HG03095 (cell line): Measurements from ENCODE around the gene SETD1A.
"Not testable (repeated sequence)": the region's sequence is repeated elsewhere in the genome, so short reads cannot be mapped to it uniquely, and the experiment has no call there.

Experiments
- ATAC-seq: cut with Tn5 transposase; IDR thresholded peaks from one replicate; pipeline ENCODE4 v1.9.1; 2021; ENCODE audit warnings: moderate library complexity; ENCODE audit not compliant: unreplicated experiment

SETD1A gene

DNA sequence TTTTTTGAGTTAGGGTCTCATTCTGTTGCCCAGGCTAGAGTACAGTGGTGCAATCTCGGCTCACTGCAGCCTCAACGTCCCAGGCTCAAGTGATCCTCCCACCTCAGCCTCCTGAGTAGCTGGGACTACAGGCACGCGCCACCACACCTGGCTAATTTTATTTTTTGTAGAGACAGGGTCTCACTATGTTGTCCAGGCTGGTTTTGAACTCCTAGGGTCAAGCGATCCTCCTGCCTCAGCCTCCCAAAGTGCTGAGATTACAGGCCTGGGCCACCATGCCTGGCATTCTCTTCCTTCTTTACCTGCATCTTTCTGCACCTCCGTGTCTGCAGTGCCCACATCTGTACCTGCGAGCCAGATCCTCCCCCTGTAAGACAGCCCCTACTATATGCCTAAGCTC, 54.3 kb downstream of the SETD1A start:
- ATAC-seq = not testable (repeated sequence)

DNA sequence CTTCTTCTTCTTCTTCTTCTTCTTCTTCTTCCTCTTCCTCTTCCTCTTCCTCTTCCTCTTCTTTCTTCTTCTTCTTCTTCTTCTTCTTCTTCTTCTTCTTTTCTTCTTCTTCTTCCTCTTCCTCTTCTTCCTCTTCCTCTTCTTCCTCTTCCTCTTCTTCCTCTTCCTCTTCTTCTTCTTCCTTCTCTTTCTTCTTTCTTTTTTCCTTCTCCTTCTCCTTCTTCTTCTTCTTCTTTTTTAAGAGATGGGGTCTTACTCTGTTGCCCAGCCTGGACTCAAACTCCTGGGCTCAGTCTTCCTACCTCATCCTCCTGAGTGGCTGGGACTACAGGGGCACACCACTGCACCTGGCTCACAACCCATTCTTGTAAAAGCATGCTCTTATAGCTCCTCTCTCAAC, 55.7 kb downstream of the SETD1A start:
- not testable (repeated sequence) for ATAC-seq

DNA sequence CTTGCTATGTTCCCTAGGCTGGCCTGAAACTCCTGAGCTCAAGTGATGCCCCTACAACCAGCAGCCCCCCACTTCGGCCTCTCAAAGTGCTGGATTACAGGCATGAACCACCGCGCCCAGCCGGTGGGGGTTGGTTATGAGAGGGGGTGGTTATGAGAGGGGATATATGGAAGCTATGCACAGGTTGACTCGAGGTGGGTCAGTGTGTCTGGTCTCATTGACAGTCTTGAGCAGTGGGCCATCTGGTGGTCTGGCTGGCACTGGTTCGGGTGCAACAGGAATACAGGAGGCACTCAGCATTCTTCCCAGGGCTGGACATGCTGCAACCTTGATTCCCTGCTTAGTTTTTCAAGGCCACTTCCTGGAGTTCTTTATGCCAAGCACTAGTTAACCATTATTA, 58.5 kb downstream of the SETD1A start:
- ATAC-seq = no peak

DNA sequence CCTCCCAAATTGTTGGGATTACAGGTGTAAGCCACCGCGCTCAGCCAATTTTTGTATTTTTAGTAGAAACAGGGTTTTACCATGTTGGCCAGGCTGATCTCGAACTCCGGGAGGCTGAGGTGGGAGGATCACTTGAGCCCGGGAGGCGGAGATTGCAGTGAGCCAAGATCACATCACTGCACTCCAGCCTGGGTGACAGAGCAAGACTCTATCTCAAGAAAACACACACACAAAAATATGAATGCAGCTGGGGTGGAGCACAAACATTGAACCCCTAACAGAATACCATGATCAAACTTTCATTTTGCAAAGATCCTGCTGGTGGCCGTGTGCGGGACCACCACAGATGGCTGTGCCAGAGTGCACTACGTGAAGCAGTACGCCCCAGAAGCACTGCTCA, 60.2 kb downstream of the SETD1A start:
- ATAC-seq = not testable (repeated sequence)

DNA sequence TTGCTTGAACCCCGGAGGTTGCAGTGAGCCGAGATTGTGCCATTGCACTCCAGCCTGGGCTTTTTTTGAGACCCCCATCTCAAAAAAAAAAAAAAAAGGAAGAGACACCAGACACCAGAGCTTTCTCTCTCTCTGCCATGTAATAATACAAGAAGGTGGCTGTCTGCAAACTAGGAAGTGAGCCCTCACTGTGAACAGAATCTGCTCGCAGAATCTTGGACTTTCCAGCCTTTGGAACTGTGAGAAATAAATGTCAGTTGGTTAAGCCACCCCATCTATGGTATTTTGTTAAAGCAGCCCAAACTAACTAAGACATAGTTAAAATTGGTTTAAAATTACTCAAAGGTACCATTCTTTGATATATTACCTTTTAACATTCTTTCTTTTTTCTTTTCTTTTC, 63.0 kb downstream of the SETD1A start:
- ATAC-seq = no peak

DNA sequence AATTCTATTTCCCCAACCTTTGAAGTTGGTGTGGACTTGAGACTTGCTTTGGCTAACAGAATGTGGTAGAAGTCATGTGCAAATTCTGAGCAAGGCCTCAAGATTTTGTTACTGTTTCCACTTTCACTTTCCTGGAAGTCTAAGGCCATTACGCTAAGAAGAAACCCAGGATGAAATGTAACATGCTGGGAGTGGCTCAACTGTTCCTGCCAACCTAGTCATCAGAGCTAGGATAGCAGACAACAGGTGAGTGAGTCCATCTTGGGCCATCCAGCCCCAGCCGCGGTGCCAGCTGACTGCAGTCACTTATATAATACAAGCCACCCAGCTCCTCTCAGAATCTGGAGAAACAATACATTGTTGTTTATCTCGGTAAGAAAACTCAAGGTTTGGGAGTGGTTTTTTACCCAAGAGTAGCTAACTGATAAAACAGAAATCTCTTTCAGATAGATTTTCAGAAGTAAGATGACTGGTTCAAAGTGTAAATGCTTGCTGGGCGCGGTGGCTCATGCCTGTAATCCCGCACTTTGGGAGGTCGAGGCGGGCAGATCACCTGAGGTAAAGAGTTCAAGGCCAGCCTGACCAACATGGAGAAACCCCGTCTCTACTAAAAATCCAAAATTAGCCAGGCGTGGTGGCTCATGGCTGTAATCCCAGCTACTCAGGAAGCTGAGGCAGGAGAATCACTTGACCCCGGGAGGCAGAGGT, 65.1 kb downstream of the SETD1A start:
- ATAC-seq = no peak

DNA sequence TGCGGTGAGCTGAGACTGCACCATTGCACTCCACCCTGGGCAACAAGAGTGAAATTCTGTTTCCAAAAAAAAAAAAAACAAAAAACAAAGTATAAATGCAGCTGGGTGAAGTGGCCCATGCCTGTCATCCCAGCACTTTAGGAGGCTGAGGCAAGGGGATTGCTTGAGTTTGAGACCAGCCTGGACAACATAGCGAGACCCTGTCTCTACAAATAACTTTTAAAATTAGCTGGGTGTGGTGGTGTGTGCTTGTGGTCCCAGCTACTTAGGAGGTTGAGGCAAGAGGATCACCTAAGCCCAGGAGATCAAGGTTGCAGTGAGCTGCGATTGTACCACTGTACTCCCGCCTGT, 65.7 kb downstream of the SETD1A start:
- ATAC-seq = no peak

DNA sequence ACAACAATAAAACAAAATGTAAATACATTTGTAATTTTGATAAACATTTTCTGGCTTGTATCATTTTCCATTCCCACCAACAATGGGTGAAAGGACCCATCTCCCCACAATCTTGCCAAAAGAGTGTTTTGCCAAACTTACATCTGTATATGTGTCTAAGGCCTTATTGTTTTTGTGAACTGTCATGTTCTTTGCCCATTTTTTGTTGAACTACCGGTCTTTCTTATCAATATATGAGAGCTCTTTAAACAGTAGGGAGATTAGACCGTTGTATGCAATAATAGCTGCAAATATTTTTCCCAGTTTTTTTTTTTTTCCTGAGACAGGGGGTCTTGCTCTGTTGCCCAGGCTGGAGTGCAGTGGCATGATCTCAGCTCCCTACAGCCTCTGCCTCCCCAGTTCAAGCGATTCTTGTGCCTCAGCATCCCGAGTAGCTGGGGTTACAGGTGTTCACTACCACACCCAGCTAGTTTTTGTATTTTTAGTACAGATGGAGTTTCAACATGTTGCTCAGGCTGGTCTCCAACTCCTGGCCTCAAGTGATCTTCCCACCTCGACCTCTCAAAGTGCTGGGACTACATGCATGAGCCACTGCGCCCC, 66.2 kb downstream of the SETD1A start:
- ATAC-seq = no peak

DNA sequence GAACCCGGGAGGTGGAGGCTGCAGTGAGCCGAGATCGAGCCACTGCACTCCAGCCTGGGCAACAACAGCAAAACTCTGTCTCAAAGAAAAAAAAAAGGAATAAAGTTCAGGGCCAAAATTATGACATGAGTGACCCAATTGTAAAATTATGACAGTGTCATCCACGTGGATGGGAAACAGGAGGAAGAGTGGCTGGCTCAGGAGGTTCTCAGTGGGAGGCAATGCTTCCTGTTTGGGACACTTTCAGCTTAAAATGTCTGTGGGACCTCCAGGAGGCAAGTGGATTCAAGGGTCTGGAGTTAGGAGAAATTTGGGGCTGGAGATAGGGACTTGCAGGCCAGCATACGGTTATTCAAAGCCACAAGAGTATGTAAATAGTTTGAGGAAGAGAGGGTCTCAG, 67.8 kb downstream of the SETD1A start:
- ATAC-seq = no peak

DNA sequence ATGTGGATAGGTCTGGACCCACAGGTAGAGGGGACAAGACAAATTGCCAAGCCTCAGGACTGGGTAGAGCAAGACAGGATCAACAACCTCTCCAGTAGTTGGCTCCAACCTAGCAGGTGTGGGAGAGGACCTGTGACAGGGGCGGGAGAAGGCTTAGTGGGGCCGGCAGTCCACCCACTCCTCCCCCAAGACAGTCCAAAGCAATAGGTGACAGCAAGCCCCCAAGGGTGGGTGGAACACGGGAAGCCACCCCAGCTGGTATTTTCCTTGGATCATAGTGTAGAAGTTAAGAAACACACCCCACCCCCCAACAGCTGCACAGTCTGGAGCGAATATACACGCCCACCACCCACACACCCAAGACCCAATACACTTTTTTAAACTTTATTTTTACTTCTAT, 71.7 kb downstream of the SETD1A start:
- ATAC-seq = no peak

DNA sequence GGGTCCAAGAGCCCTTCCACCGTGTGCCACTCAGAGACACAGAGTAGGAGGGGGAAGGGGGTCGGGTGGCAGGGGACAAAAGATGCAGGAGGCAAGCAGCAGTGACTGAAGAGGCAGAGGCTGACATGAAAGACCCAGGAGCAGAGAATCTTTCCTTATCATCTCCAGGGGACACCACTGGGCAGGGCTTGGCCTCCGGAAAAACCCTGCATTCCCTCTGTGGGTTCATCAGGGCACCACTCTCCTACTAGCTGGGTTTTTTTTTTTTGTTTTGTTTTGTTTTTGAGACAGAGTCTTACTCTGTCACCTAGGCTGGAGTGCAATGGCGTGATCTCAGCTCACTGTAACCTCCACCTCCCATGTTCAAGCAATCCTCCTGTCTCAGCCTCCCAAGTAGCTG, 73.7 kb downstream of the SETD1A start:
- no peak for ATAC-seq

DNA sequence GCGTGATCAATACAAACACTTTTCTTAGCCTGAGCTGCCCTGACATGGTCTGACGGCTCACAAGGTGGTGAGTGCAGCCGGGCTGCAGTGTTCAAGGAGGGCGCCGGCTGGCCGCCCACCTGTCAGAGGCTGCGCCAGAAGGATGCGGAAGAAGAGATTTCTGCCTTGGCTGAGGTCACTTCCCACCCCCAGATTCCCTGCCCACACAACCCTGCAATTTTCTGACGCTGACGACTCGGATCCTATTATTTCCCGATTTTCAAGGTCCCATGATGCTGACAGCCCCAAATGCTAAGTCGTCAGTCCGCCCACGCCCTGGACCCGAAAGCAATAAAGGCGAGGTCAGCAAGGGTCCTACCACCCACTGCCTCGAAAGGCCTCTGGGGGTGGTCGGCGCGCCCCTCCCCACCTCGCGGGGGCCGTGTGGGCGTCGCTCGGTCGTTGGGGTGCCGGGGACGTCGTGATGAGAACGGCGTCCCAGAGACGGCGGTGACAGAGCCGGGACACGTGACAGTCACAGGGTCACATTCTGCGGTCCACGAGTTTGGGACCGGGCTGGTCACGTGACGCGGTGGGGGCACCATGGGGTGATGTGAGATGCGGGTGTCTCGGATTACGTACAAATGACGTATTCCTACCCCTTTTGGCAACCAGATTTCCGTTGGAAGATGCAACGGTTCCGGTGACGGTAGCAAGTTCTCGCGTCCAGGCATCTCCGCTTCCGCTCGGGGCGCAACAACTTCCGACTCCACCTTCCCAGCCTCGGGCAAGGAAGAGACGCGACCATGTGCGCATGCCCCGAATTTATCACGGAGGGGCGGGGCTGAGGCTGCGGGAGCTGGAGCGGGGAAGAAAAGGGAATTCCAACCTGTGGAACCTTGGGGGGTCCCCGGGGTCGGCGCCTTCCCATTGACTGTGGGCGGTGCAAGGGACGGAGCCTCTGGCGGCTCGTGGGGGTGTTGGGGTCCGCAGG, 75.5 kb downstream of the SETD1A start, which contains the start of gene STX4:
Gene STX4 (plus strand): TSS at position 823 of the 973 bp plus-strand sequence. CDS start 248 bp downstream, outside the sequence.
- ATAC-seq = peak; percentile 76

DNA sequence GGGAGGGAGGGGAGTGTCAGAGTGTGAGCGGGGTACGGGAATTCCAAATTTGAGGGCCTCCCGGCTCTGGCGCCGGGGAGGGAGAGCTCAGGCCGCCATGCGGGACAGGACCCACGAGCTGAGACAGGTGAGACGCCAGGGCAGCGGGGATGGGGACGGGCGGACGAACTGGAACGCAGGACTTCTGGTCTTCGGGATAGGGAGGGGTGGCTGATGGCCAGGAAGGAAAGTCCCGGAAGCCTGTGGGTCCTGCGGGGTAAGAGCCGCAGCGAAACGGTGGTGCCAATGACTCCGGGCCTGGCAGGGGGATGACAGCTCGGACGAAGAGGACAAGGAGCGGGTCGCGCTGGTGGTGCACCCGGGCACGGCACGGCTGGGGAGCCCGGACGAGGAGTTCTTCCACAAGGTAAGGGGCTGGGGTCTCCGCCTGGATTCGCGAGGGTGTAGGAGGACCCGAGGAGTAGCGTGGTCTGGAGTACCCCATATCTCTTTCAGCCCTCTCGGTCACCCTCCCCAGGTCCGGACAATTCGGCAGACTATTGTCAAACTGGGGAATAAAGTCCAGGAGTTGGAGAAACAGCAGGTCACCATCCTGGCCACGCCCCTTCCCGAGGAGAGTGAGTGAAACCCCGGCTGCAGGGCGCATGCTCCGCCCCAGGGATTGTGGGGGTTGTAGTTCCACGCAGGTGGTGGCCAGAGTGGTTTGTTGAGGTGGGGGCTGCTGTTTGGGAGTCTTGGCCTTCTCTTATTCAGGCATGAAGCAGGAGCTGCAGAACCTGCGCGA, 76.3 kb downstream of the SETD1A start:
- ATAC-seq = no peak
